Liver (tissue), 9 donors: Measurements from ENCODE around the gene PLOD3. TPM values are rescaled to one million over a fixed set of nuclear protein-coding genes. Genes with fewer than 3 reads are reported as not detected.

Source experiments
- DNase-seq: peaks from one replicate; pipeline ENCODE4 v3.0.0-alpha.2; 2017; ENCODE audit warnings: low spot score
- H3K27ac ChIP-seq, 2 donors: one replicate each; pipeline ENCODE4 v1.7.0; 2013; ENCODE audit warnings: inconsistent platforms in 2 of 2, low read length in 2 of 2, control low read depth in 1 of 2, low read depth in 1 of 2, mild to moderate bottlenecking in 1 of 2
- H3K27me3 ChIP-seq, 4 donors: one replicate each; pipeline versions ENCODE4 v1.6.1 to v1.7.0; 2013; ENCODE audit warnings: low read length in 3 of 4, inconsistent platforms in 1 of 4, mild to moderate bottlenecking in 1 of 4, moderate library complexity in 1 of 4; ENCODE audit not compliant: control insufficient read depth in 4 of 4, insufficient read depth in 4 of 4
- H3K36me3 ChIP-seq, 4 donors: one replicate each; pipeline versions ENCODE4 v1.6.1 to v1.7.0; 2013; ENCODE audit warnings: low read length in 3 of 4, mild to moderate bottlenecking in 3 of 4, low read depth in 1 of 4, moderate library complexity in 1 of 4; ENCODE audit not compliant: control insufficient read depth in 4 of 4, insufficient read depth in 3 of 4
- H3K4me1 ChIP-seq, 4 donors: one replicate each; pipeline versions ENCODE4 v1.6.1 to v1.7.0; 2013; ENCODE audit warnings: low read length in 3 of 4, mild to moderate bottlenecking in 3 of 4, moderate library complexity in 1 of 4; ENCODE audit not compliant: control insufficient read depth in 4 of 4, insufficient read depth in 4 of 4
- H3K4me3 ChIP-seq, 3 donors: one replicate each; pipeline versions ENCODE4 v1.6.1 to v1.7.0; 2013; ENCODE audit warnings: low read length in 3 of 3, control low read depth in 1 of 3, low read depth in 1 of 3, mild to moderate bottlenecking in 1 of 3
- H3K9ac ChIP-seq, 2 donors: one replicate each; pipeline ENCODE4 v1.7.0; 2013; ENCODE audit warnings: low read length in 2 of 2, mild to moderate bottlenecking in 2 of 2, moderate library complexity in 2 of 2, control low read depth in 1 of 2, low read depth in 1 of 2
- H3K9me3 ChIP-seq, 4 donors: one replicate each; pipeline versions ENCODE4 v1.6.1 to v1.7.0; 2013; ENCODE audit warnings: low read length in 3 of 4; ENCODE audit not compliant: control insufficient read depth in 4 of 4
- ATF3 ChIP-seq: IDR thresholded peaks from 2 replicates; pipeline ENCODE4 v1.6.1; 2016; ENCODE audit warnings: antibody characterized with exemption
- CTCF ChIP-seq: fragments of 150-350 bp; IDR thresholded peaks from 2 replicates; pipeline ENCODE4 v1.5.1; 2017; ENCODE audit warnings: improper control_type of control experiment, low read depth, low read length; ENCODE audit not compliant: missing input control
- EGR1 ChIP-seq, 2 donors: IDR thresholded peaks; 2 replicates each; pipeline ENCODE4 v1.6.1; 2016 to 2018; ENCODE audit warnings: antibody characterized with exemption in 2 of 2, low read depth in 2 of 2
- FOXA1 ChIP-seq: IDR thresholded peaks from 2 replicates; pipeline ENCODE4 v1.6.1; 2016; ENCODE audit warnings: antibody characterized with exemption
- FOXA2 ChIP-seq: IDR thresholded peaks from 2 replicates; pipeline ENCODE4 v1.6.1; 2016; ENCODE audit warnings: antibody characterized with exemption
- GABPA ChIP-seq, 2 donors: IDR thresholded peaks in 1 of 2; conservative IDR thresholded peaks in 1 of 2; 2 replicates each; pipeline ENCODE4 v1.6.1; 2016; ENCODE audit warnings: antibody characterized with exemption in 2 of 2, mild to moderate bottlenecking in 1 of 2, moderate library complexity in 1 of 2
- HNF4A ChIP-seq, 2 donors: conservative IDR thresholded peaks; 2 replicates each; pipeline ENCODE4 v1.6.1; 2016; ENCODE audit warnings: antibody characterized with exemption in 2 of 2, mild to moderate bottlenecking in 2 of 2
- HNF4G ChIP-seq: IDR thresholded peaks from 2 replicates; pipeline ENCODE4 v1.6.1; 2016; ENCODE audit warnings: antibody characterized with exemption
- JUND ChIP-seq, 2 donors: IDR thresholded peaks; 2 replicates each; pipeline ENCODE4 v1.6.1; 2016; ENCODE audit warnings: antibody characterized with exemption in 2 of 2
- NR2F2 ChIP-seq: IDR thresholded peaks from 2 replicates; pipeline ENCODE4 v1.6.1; 2016; ENCODE audit warnings: antibody characterized with exemption
- RAD21 ChIP-seq, 2 donors: IDR thresholded peaks; 2 replicates each; pipeline ENCODE4 v1.6.1; 2016; ENCODE audit warnings: antibody characterized with exemption in 2 of 2, mild to moderate bottlenecking in 2 of 2
- REST ChIP-seq: IDR thresholded peaks from 2 replicates; pipeline ENCODE4 v1.6.1; 2016; ENCODE audit warnings: antibody characterized with exemption, mild to moderate bottlenecking
- RXRA ChIP-seq, 2 donors: IDR thresholded peaks; 2 replicates each; pipeline ENCODE4 v1.6.1; 2017 to 2018; ENCODE audit warnings: antibody characterized with exemption in 2 of 2, mild to moderate bottlenecking in 1 of 2
- SP1 ChIP-seq: IDR thresholded peaks from 2 replicates; pipeline ENCODE4 v1.6.1; 2018; ENCODE audit warnings: antibody characterized with exemption, mild to moderate bottlenecking
- TAF1 ChIP-seq: conservative IDR thresholded peaks from 2 replicates; pipeline ENCODE4 v1.6.1; 2016; ENCODE audit warnings: antibody characterized with exemption, mild to moderate bottlenecking
- YY1 ChIP-seq: IDR thresholded peaks from 2 replicates; pipeline ENCODE4 v1.6.1; 2016; ENCODE audit warnings: antibody characterized with exemption, mild to moderate bottlenecking
- ZBTB33 ChIP-seq: IDR thresholded peaks from 2 replicates; pipeline ENCODE4 v1.6.1; 2016; ENCODE audit warnings: antibody characterized with exemption
- WGBS: extraction: QIAGEN DNeasy Blood & Tissue Kit; methylation state at CpG from one replicate; pipeline ENCODE4 v1.1.7; 2013; 5-methylcytosine and 5-hydroxymethylcytosine counted together
- polyA plus RNA-seq, 2 donors: library from polyadenylated mRNA; stranded (reverse) in 1 of 2; unstranded in 1 of 2; fragments of 200-250 nt in 1 of 2; fragments of >200 nt in 1 of 2; fragmentation: Nextera tagmentation in 1 of 2; extraction: Ambion mirVana in 1 of 2; gene quantifications; one replicate each; pipeline versions ENCODE4 v1.2.1 to v1.2.3, GENCODE V29; 2013 to 2015
- total RNA-seq, 2 donors: library from RNA; depleted of rRNA; stranded (reverse); fragments of >200 nt; gene quantifications; one replicate each; pipeline ENCODE4 v1.2.3, GENCODE V29; 2014
- TF ChIP-seq, protein P1 (sequence below): IDR thresholded peaks from 2 replicates; pipeline ENCODE4 v1.6.1; 2016; ENCODE audit warnings: antibody characterized with exemption
- donor health status: healthy.
- donor health status: healthy.
- donor health status: healthy.
- donor health status: healthy.
- donor health status: healthy.

Gene PLOD3
- total and polyA plus RNA-seq, 4 donors: 19.4 to 42.9 (median 27.7) TPM

GRCh38 chr7:101166648-101166908 lies 50.8 kb downstream of the PLOD3 start:
- no peak for DNase-seq
- Histone ChIP-seq H3K4me1 (peaks cover 4 to 34% (median 14%) of the 10 kb centered on the region in 4 donors), H3K27me3 (peaks cover 7 to 11% (median 9%) of the 10 kb centered on the region in 4 donors), H3K36me3 (no peaks in the 10 kb centered on the region), H3K4me3 (no peak overlapping the region), H3K9ac (no peak overlapping the region), H3K27ac (no peak overlapping the region), H3K9me3 (no peaks in the 10 kb centered on the region)
- 3% methylated on average over 11 of the region's 11 CpGs for WGBS
- TF ChIP-seq NR2F2 (no peak), GABPA (IDR thresholded peaks at IDR 0.05 in 1 of 2, conservative IDR thresholded peaks at IDR 0.05 in 1 of 2) (no peak), SP1 (no peak), JUND (IDR thresholded peaks at IDR 0.05) (no peak), HNF4G (no peak), RXRA (IDR thresholded peaks at IDR 0.05) (no peak), CTCF (no peak)
- TF ChIP-seq, protein P1, sequence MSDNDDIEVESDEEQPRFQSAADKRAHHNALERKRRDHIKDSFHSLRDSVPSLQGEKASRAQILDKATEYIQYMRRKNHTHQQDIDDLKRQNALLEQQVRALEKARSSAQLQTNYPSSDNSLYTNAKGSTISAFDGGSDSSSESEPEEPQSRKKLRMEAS: no peak

DNA sequence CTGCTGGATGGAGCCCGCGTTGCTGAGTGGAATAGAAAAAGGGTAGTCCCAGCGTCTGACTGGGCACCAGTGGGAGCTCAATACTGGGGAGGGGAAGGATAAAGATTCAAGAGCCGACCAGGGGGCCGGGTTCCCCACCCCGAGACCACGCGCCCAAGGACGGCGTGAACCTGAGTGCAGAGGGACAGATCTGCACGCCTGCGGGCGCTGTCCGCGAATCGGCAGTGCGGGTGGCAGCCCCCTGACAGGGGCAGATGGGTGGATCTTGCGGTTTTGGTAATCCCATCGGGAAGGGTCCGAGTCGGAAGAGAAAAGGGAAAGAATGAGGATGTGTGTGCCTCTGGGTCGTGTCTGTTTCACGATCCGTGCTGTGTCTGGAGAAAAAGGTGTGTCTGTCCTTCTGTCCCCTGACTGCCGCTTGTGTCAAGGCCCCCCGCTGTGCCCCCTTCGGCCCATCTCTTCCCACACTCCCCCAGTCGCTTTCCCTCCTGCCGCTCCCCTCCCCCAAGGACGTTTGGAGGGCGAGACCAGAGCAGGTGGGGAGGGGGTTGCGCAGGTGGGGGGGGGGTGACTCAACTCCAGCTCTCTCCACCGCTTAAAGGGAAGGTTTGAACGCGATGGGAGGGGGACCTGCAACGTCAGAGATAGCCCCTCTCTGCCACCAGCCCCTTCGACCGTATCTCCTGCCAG lies 51.3 kb downstream of the PLOD3 start:
- peaks cover 4 to 34% (median 14%) of the 10 kb centered on the region in 4 donors for H3K4me1 ChIP-seq
- DNase-seq: no peak
- H3K9ac ChIP-seq: no peak overlapping the region
- 3% methylated on average over 38 of the region's 38 CpGs for WGBS
- no peak overlapping the region for H3K27ac ChIP-seq
- TF ChIP-seq JUND (IDR thresholded peaks at IDR 0.05): no peak
- no peak for TF ChIP-seq ZBTB33
- TF ChIP-seq TAF1: no peak
- no peak for TF ChIP-seq GABPA (IDR thresholded peaks at IDR 0.05 in 1 of 2, conservative IDR thresholded peaks at IDR 0.05 in 1 of 2)
- TF ChIP-seq EGR1 (IDR thresholded peaks at IDR 0.05; ENCODE audit: low read depth in 2 of 2): no peak
- no peak for TF ChIP-seq HNF4G
- TF ChIP-seq FOXA2: no peak
- TF ChIP-seq YY1: no peak
- TF ChIP-seq RAD21 (IDR thresholded peaks at IDR 0.05): no peak
- TF ChIP-seq, protein P1: no peak
- no peak for TF ChIP-seq FOXA1
- no peak for TF ChIP-seq NR2F2
- TF ChIP-seq RXRA (IDR thresholded peaks at IDR 0.05): no peak
- TF ChIP-seq REST: no peak
- TF ChIP-seq HNF4A (conservative IDR thresholded peaks at IDR 0.05): no peak
- no peak for TF ChIP-seq SP1
- no peak for TF ChIP-seq CTCF
- no peak for TF ChIP-seq ATF3
- H3K36me3 ChIP-seq: no peaks in the 10 kb centered on the region
- no peaks in the 10 kb centered on the region for H3K9me3 ChIP-seq
- peaks cover 7 to 9% (median 8%) of the 10 kb centered on the region in 4 donors for H3K27me3 ChIP-seq
- H3K4me3 ChIP-seq: no peak overlapping the region
